Spleen (tissue), 11 donors: Measurements from ENCODE around the gene ATRX. TPM values are rescaled to one million over a fixed set of nuclear protein-coding genes. Genes with fewer than 3 reads are reported as not detected.

ENCODE experiments used
- DNase-seq: peaks from one replicate; pipeline ENCODE4 v3.0.0-alpha.2; 2020
- H3K27ac ChIP-seq, 8 donors: fragments of 200-600 bp; sonication (generic) in 7 of 8; 1 replicate in 4 of 8; 2 replicates in 4 of 8; pipeline versions ENCODE4 v1.5.0 to v1.8.0; 2016 to 2021; ENCODE audit warnings: inconsistent platforms in 4 of 8, mild to moderate bottlenecking in 4 of 8, moderate library complexity in 1 of 8
- H3K27me3 ChIP-seq, 7 donors: fragments of 200-600 bp; sonication (generic) in 6 of 7; replicated peaks in 1 of 7; 1 replicate in 4 of 7; 2 replicates in 3 of 7; pipeline versions ENCODE4 v1.5.0 to v1.8.0; 2016 to 2021; ENCODE audit warnings: inconsistent platforms in 3 of 7, mild to moderate bottlenecking in 1 of 7
- H3K36me3 ChIP-seq, 6 donors: fragments of 200-600 bp; sonication (generic) in 5 of 6; 1 replicate in 4 of 6; 2 replicates in 2 of 6; pipeline versions ENCODE4 v1.5.0 to v1.8.0; 2016 to 2021; ENCODE audit warnings: inconsistent platforms in 2 of 6
- H3K4me1 ChIP-seq, 6 donors: fragments of 200-600 bp; sonication (generic) in 5 of 6; 1 replicate in 3 of 6; 2 replicates in 3 of 6; pipeline versions ENCODE4 v1.5.0 to v1.8.0; 2016 to 2021; ENCODE audit warnings: inconsistent platforms in 3 of 6
- H3K4me3 ChIP-seq, 8 donors: fragments of 200-600 bp; sonication (generic) in 7 of 8; 1 replicate in 4 of 8; 2 replicates in 4 of 8; pipeline versions ENCODE4 v1.5.0 to v1.8.0; 2016 to 2021; ENCODE audit warnings: inconsistent platforms in 4 of 8, mild to moderate bottlenecking in 4 of 8, moderate library complexity in 2 of 8
- H3K9me3 ChIP-seq, 8 donors: fragments of 200-600 bp; sonication (generic) in 7 of 8; 1 replicate in 4 of 8; 2 replicates in 4 of 8; pipeline versions ENCODE4 v1.5.0 to v1.8.0; 2016 to 2021; ENCODE audit warnings: inconsistent platforms in 4 of 8
- CTCF ChIP-seq, 11 experiments: fragments of 200-600 bp in 7 of 11; fragments of 450-650 bp in 4 of 11; sonication (generic) in 4 of 11; IDR thresholded peaks in 8 of 11; conservative IDR thresholded peaks in 3 of 11; 1 replicate in 7 of 11; 2 replicates in 4 of 11; pipeline versions ENCODE4 v1.4.0 to v1.8.0; 2016 to 2021; ENCODE audit warnings: antibody characterized with exemption in 11 of 11, inconsistent platforms in 4 of 11, mild to moderate bottlenecking in 1 of 11
- POLR2A ChIP-seq, 3 donors: fragments of 450-650 bp; IDR thresholded peaks; one replicate each; pipeline ENCODE4 v1.5.1; 2017; ENCODE audit warnings: antibody characterized with exemption in 3 of 3, mild to moderate bottlenecking in 1 of 3
- POLR2AphosphoS5 ChIP-seq, 3 donors: sonication (generic); formaldehyde crosslinking; IDR thresholded peaks; one replicate each; pipeline ENCODE4 v1.5.1; 2017; ENCODE audit warnings: antibody characterized with exemption in 3 of 3
- WGBS, 5 donors: extraction: QIAGEN DNeasy Blood & Tissue Kit in 3 of 5; methylation state at CpG; one replicate each; pipeline versions ENCODE4 v1.1.5 to v1.1.7; 2013 to 2018; 5-methylcytosine and 5-hydroxymethylcytosine counted together
- intact Hi-C: fragments of 100-400 bp; cut with DNase I; formaldehyde crosslinking; loops from one replicate; pipeline ENCODE4 v1.15.0; 2023; ENCODE audit warnings: low total_unique reads
- polyA plus RNA-seq, 3 donors: library from polyadenylated mRNA; stranded (reverse); fragments of 200-250 nt; gene quantifications; one replicate each; pipeline ENCODE4 v1.2.1, GENCODE V29; 2013
- total RNA-seq, 7 donors: library from RNA; depleted of rRNA in 3 of 7; stranded (reverse); fragments of >200 nt in 3 of 7; fragmentation: NEBNext Ultra II Directional in 4 of 7; extraction: Animal tissue kit (Norgen Biotek cat#: 25700) in 4 of 7; gene quantifications; one replicate each; pipeline versions ENCODE4 v1.1.0 to v1.2.1, GENCODE V29; 2016 to 2021
- donor health status: healthy with polysubstance abuse.
- donor health status: DM: no; HTN: no; CAD: no; lungs with moderate emphysema.
- donor health status: DM: no; HTN: no; CAD: no.
- donor health status: Bipolar disorder and iron deficiency.
- donor health status: healthy.
- donor health status: DM: no; HTN: no; CAD: no.
- donor health status: DM: yes; HTN: yes; CAD: no.

The ATRX gene
- total and polyA plus RNA-seq, 10 donors: 8.2 to 150 (median 109) TPM

GRCh38 chrX:77788050-77788449, 2.0 kb upstream of the ATRX start:
- 14 to 52% (median 35%) methylated on average over 2 of the region's 2 CpGs for WGBS, 5 donors

GRCh38 chrX:77786365-77786680, 307 bp upstream of the ATRX start:
- peak overlapping the region; percentile 41 to 76 (median 52) for H3K4me3 ChIP-seq
- peaks cover 0 to 61% (median 32%) of the 10 kb centered on the region in 6 donors for H3K4me1 ChIP-seq
- TF ChIP-seq CTCF (IDR thresholded peaks at IDR 0.05 in 8 of 11, conservative IDR thresholded peaks at IDR 0.05 in 3 of 11): no peak
- no peak for TF ChIP-seq POLR2AphosphoS5 (IDR thresholded peaks at IDR 0.05)
- TF ChIP-seq POLR2A (IDR thresholded peaks at IDR 0.05): no peak
- H3K36me3 ChIP-seq: no peaks in the 10 kb centered on the region
- no peaks in the 10 kb centered on the region for H3K27me3 ChIP-seq
- H3K27ac ChIP-seq: peak overlapping the region; percentile 71 to 93 (median 92)
- 18 to 48% (median 23%) methylated on average over 5 of the region's 5 CpGs for WGBS, 5 donors
- H3K9me3 ChIP-seq: no peaks in the 10 kb centered on the region
- intact Hi-C loops: no loop called here
- no peak for DNase-seq

More at GRCh38 chrX:77788050-77788449, 2.0 kb upstream of the ATRX start:
- peak overlapping the region in 7 of 8 donors; percentile 18 to 66 (median 35) for H3K4me3 ChIP-seq
- H3K27ac ChIP-seq: peak overlapping the region in 7 of 8 donors; percentile 32 to 77 (median 67)
- intact Hi-C loops: no loop called here
- peaks cover 0 to 44% (median 20%) of the 10 kb centered on the region in 6 donors for H3K4me1 ChIP-seq
- no peaks in the 10 kb centered on the region for H3K9me3 ChIP-seq
- no peaks in the 10 kb centered on the region for H3K36me3 ChIP-seq
- no peak for TF ChIP-seq POLR2AphosphoS5 (IDR thresholded peaks at IDR 0.05)
- TF ChIP-seq POLR2A (IDR thresholded peaks at IDR 0.05): no peak
- no peak for TF ChIP-seq CTCF (IDR thresholded peaks at IDR 0.05 in 8 of 11, conservative IDR thresholded peaks at IDR 0.05 in 3 of 11)
- H3K27me3 ChIP-seq: no peaks in the 10 kb centered on the region
- DNase-seq: no peak

- intact Hi-C loops: no loop called here
- Histone ChIP-seq H3K27me3 (no peaks in the 10 kb centered on the region), H3K27ac (peak overlapping the region in 1 of 8 donors; percentile 4), H3K36me3 (no peaks in the 10 kb centered on the region), H3K9me3 (no peaks in the 10 kb centered on the region), H3K4me1 (peaks cover 8 to 81% (median 33%) of the 10 kb centered on the region in 6 donors), H3K4me3 (no peak overlapping the region)
- TF ChIP-seq POLR2A (IDR thresholded peaks at IDR 0.05) (no peak), CTCF (IDR thresholded peaks at IDR 0.05 in 8 of 11, conservative IDR thresholded peaks at IDR 0.05 in 3 of 11) (no peak), POLR2AphosphoS5 (IDR thresholded peaks at IDR 0.05) (no peak)
- 29 to 58% (median 53%) methylated on average over 3 of the region's 3 CpGs for WGBS, 5 donors
- DNase-seq: no peak
Observed at GRCh38 chrX:77779695-77780094, 6.3 kb downstream of the ATRX start.

GRCh38 chrX:77776659-77777058, 9.4 kb downstream of the ATRX start:
- Histone ChIP-seq H3K27ac (no peak overlapping the region), H3K4me1 (peaks cover 0 to 51% (median 19%) of the 10 kb centered on the region in 6 donors), H3K36me3 (no peaks in the 10 kb centered on the region), H3K9me3 (no peaks in the 10 kb centered on the region), H3K4me3 (no peak overlapping the region), H3K27me3 (no peaks in the 10 kb centered on the region)
- no peak for DNase-seq
- intact Hi-C loops: no loop called here
- 7 to 46% (median 31%) methylated on average over 2 of the region's 2 CpGs for WGBS, 5 donors
- no peak for TF ChIP-seq POLR2AphosphoS5 (IDR thresholded peaks at IDR 0.05)
- TF ChIP-seq CTCF (IDR thresholded peaks at IDR 0.05 in 8 of 11, conservative IDR thresholded peaks at IDR 0.05 in 3 of 11): no peak
- no peak for TF ChIP-seq POLR2A (IDR thresholded peaks at IDR 0.05)
